Activated CD4-positive, alpha-beta T cell treated with anti-CD3 and anti-CD28 coated beads, Interleukin-2, amount 10 ng/mL, durations not matched to agents 24 days and 14 days (primary cell): Measurements from ENCODE around the gene GCNT4. TPM values are rescaled to one million over a fixed set of nuclear protein-coding genes. Genes with fewer than 3 reads are reported as not detected.

ENCODE experiments used
- DNase-seq: peaks from one replicate; pipeline ENCODE4 v3.0.0; 2022
- H3K27ac Mint-ChIP-seq: one replicate; pipeline ENCODE4 v1.8.0; 2022; ENCODE audit warnings: mild to moderate bottlenecking, mixed read lengths
- H3K27me3 Mint-ChIP-seq: one replicate; pipeline ENCODE4 v1.8.0; 2022; ENCODE audit warnings: mixed read lengths
- H3K36me3 Mint-ChIP-seq: one replicate; pipeline ENCODE4 v1.8.0; 2022; ENCODE audit warnings: low read depth, mild to moderate bottlenecking, mixed read lengths
- H3K4me1 Mint-ChIP-seq: one replicate; pipeline ENCODE4 v1.8.0; 2021; ENCODE audit warnings: mixed read lengths
- H3K4me3 Mint-ChIP-seq: one replicate; pipeline ENCODE4 v1.8.0; 2022; ENCODE audit warnings: mild to moderate bottlenecking, moderate library complexity, mixed read lengths
- H3K9me3 Mint-ChIP-seq: one replicate; pipeline ENCODE4 v1.8.0; 2021; ENCODE audit warnings: mixed read lengths
- intact Hi-C: fragments of 100-400 bp; cut with micrococcal nuclease; formaldehyde crosslinking; loops from one replicate; pipeline ENCODE4 v1.15.1; 2023
- total RNA-seq: library from RNA; stranded (reverse); gene quantifications from 2 replicates; pipeline ENCODE4 v1.2.3, GENCODE V29; 2022

The GCNT4 gene
- total RNA-seq, 1 donor from 2014 or later: 0.70 TPM

GRCh38 chr5:75059912-75060545 is 7.7 kb upstream of the GCNT4 start:
- Mint-ChIP-seq H3K27me3 (peaks cover 7% of the 10 kb centered on the region), H3K36me3 (no peaks in the 10 kb centered on the region), H3K4me1 (peaks cover 31% of the 10 kb centered on the region), H3K27ac (peak overlapping the region; percentile 27), H3K9me3 (no peaks in the 10 kb centered on the region), H3K4me3 (no peak overlapping the region)
- DNase-seq: peak; percentile 76
- intact Hi-C loops: loop anchor here (10.0 kb wide), 2 partner anchors 605 to 655 kb away; partner anchors contain the start of gene POC5

- H3K4me3 Mint-ChIP-seq: no peak overlapping the region
- intact Hi-C loops: loop anchor here (10.0 kb wide), 2 partner anchors 606 to 656 kb away; partner anchors contain the start of gene POC5
Measured at GRCh38 chr5:75058986-75059535, 6.7 kb upstream of the GCNT4 start.

GRCh38 chr5:75057561-75057960 is 5.2 kb upstream of the GCNT4 start:
- H3K9me3 Mint-ChIP-seq: no peaks in the 10 kb centered on the region
- H3K27ac Mint-ChIP-seq: no peak overlapping the region
- intact Hi-C loops: loop anchor here (10.0 kb wide), 2 partner anchors 607 to 657 kb away; partner anchors contain the start of gene POC5
- peak; percentile 61 for DNase-seq
- no peaks in the 10 kb centered on the region for H3K36me3 Mint-ChIP-seq
- H3K4me1 Mint-ChIP-seq: peaks cover 35% of the 10 kb centered on the region
- H3K4me3 Mint-ChIP-seq: no peak overlapping the region
- H3K27me3 Mint-ChIP-seq: peaks cover 13% of the 10 kb centered on the region

More at GRCh38 chr5:75058986-75059535, 6.7 kb upstream of the GCNT4 start:
- Mint-ChIP-seq H3K9me3 (no peaks in the 10 kb centered on the region), H3K36me3 (no peaks in the 10 kb centered on the region), H3K27me3 (peaks cover 13% of the 10 kb centered on the region), H3K4me1 (peaks cover 36% of the 10 kb centered on the region), H3K27ac (peak overlapping the region; percentile 46)
- DNase-seq: peak; percentile 48

GRCh38 chr5:75055727-75056144 is 3.4 kb upstream of the GCNT4 start:
- Mint-ChIP-seq H3K27me3 (peaks cover 15% of the 10 kb centered on the region), H3K36me3 (no peaks in the 10 kb centered on the region), H3K4me1 (peaks cover 50% of the 10 kb centered on the region), H3K27ac (no peak overlapping the region), H3K4me3 (no peak overlapping the region), H3K9me3 (no peaks in the 10 kb centered on the region)
- DNase-seq: peak; percentile 47
- intact Hi-C loops: loop anchor here (10.0 kb wide), 2 partner anchors 609 to 659 kb away; partner anchors contain the start of gene POC5

GRCh38 chr5:75054134-75054930 is 2.0 kb upstream of the GCNT4 start:
- no peaks in the 10 kb centered on the region for H3K36me3 Mint-ChIP-seq
- H3K9me3 Mint-ChIP-seq: no peaks in the 10 kb centered on the region
- H3K4me1 Mint-ChIP-seq: peaks cover 54% of the 10 kb centered on the region
- H3K27me3 Mint-ChIP-seq: peaks cover 15% of the 10 kb centered on the region
- no peak for DNase-seq
- H3K4me3 Mint-ChIP-seq: peak overlapping the region; percentile 87
- intact Hi-C loops: loop anchor here (5.0 to 10.0 kb wide), 5 partner anchors 458 to 1203 kb away; partner anchors contain the start of genes CERT1, POC5 and POLK
- H3K27ac Mint-ChIP-seq: peak overlapping the region; percentile 46

GRCh38 chr5:75053304-75054133 is 1.2 kb upstream of the GCNT4 start:
- peaks cover 53% of the 10 kb centered on the region for H3K4me1 Mint-ChIP-seq
- peak overlapping the region; percentile 87 for H3K4me3 Mint-ChIP-seq
- intact Hi-C loops: loop anchor here (1.0 to 10.0 kb wide), 8 partner anchors 184 to 1204 kb away; partner anchors contain the start of genes CERT1, GFM2, HMGCR and NSA2
- H3K36me3 Mint-ChIP-seq: no peaks in the 10 kb centered on the region
- H3K27me3 Mint-ChIP-seq: peaks cover 15% of the 10 kb centered on the region
- DNase-seq: peak; percentile 86
- peak overlapping the region; percentile 46 for H3K27ac Mint-ChIP-seq
- H3K9me3 Mint-ChIP-seq: no peaks in the 10 kb centered on the region

GRCh38 chr5:75053054-75053303 is 621 bp upstream of the GCNT4 start:
- H3K27me3 Mint-ChIP-seq: peaks cover 15% of the 10 kb centered on the region
- H3K27ac Mint-ChIP-seq: no peak overlapping the region
- intact Hi-C loops: loop anchor here (1.0 to 10.0 kb wide), 8 partner anchors 184 to 1204 kb away; partner anchors contain the start of genes CERT1, GFM2, HMGCR and NSA2
- H3K36me3 Mint-ChIP-seq: no peaks in the 10 kb centered on the region
- no peaks in the 10 kb centered on the region for H3K9me3 Mint-ChIP-seq
- DNase-seq: peak; percentile 86
- H3K4me1 Mint-ChIP-seq: peaks cover 59% of the 10 kb centered on the region
- H3K4me3 Mint-ChIP-seq: peak overlapping the region; percentile 87

- Mint-ChIP-seq H3K27ac (peak overlapping the region; percentile 42), H3K4me3 (peak overlapping the region; percentile 88), H3K27me3 (peaks cover 15% of the 10 kb centered on the region), H3K36me3 (peaks cover 4% of the 10 kb centered on the region), H3K4me1 (peaks cover 56% of the 10 kb centered on the region), H3K9me3 (no peaks in the 10 kb centered on the region)
- intact Hi-C loops: loop anchor here (2.0 to 10.0 kb wide), 7 partner anchors 214 to 1206 kb away; partner anchors contain the start of genes CERT1, POC5 and POLK
- peak; percentile 73 for DNase-seq
Measured at GRCh38 chr5:75051217-75051751, 1.1 kb downstream of the GCNT4 start.

- Mint-ChIP-seq H3K9me3 (no peaks in the 10 kb centered on the region), H3K27me3 (peaks cover 10% of the 10 kb centered on the region), H3K27ac (peak overlapping the region; percentile 8), H3K4me3 (peak overlapping the region; percentile 5), H3K4me1 (peaks cover 60% of the 10 kb centered on the region), H3K36me3 (peaks cover 11% of the 10 kb centered on the region)
- intact Hi-C loops: loop anchor here (2.0 to 10.0 kb wide), 7 partner anchors 214 to 1207 kb away; partner anchors contain the start of genes CERT1, POC5 and POLK
- peak; percentile 64 for DNase-seq
Measured at GRCh38 chr5:75050415-75050814, 1.9 kb downstream of the GCNT4 start.

GRCh38 chr5:75049456-75050351 is 2.7 kb downstream of the GCNT4 start:
- peaks cover 7% of the 10 kb centered on the region for H3K27me3 Mint-ChIP-seq
- H3K9me3 Mint-ChIP-seq: no peaks in the 10 kb centered on the region
- no peak overlapping the region for H3K27ac Mint-ChIP-seq
- peak; percentile 89 for DNase-seq
- intact Hi-C loops: loop anchor here (2.0 to 10.0 kb wide), 9 partner anchors 75 to 1208 kb away; partner anchors contain the start of genes CERT1, POC5 and POLK
- peaks cover 16% of the 10 kb centered on the region for H3K36me3 Mint-ChIP-seq
- H3K4me3 Mint-ChIP-seq: no peak overlapping the region
- H3K4me1 Mint-ChIP-seq: peaks cover 63% of the 10 kb centered on the region

- H3K36me3 Mint-ChIP-seq: peaks cover 23% of the 10 kb centered on the region
- H3K4me3 Mint-ChIP-seq: peak overlapping the region; percentile 26
- H3K27me3 Mint-ChIP-seq: peaks cover 2% of the 10 kb centered on the region
- H3K9me3 Mint-ChIP-seq: peaks cover under 1% of the 10 kb centered on the region
- peaks cover 60% of the 10 kb centered on the region for H3K4me1 Mint-ChIP-seq
- no peak overlapping the region for H3K27ac Mint-ChIP-seq
- DNase-seq: peak; percentile 63
- intact Hi-C loops: loop anchor here (5.0 to 10.0 kb wide), 2 partner anchors 74 to 111 kb away; no protein-coding TSS in a partner anchor
Measured at GRCh38 chr5:75048457-75048953, 3.9 kb downstream of the GCNT4 start.

GRCh38 chr5:75047356-75047755 is 5.0 kb downstream of the GCNT4 start:
- Mint-ChIP-seq H3K4me1 (peaks cover 59% of the 10 kb centered on the region), H3K9me3 (peaks cover 3% of the 10 kb centered on the region), H3K4me3 (no peak overlapping the region), H3K27me3 (peaks cover 2% of the 10 kb centered on the region), H3K27ac (no peak overlapping the region), H3K36me3 (peaks cover 29% of the 10 kb centered on the region)
- intact Hi-C loops: loop anchor here (5.0 to 10.0 kb wide), 2 partner anchors 73 to 110 kb away; no protein-coding TSS in a partner anchor
- DNase-seq: no peak
